IPS-18c (cell line): ENCODE data around the gene PCDHGA8.

Experiments used
- H3K4me3 ChIP-seq: 2 replicates; pipeline ENCODE4 v1.7.0; 2013; ENCODE audit warnings: low read depth, mild to moderate bottlenecking, low read length, moderate library complexity; ENCODE audit not compliant: insufficient read depth
- H3K9me3 ChIP-seq: one replicate; pipeline ENCODE4 v1.6.1; 2013; ENCODE audit warnings: mild to moderate bottlenecking, low read length, moderate library complexity; ENCODE audit not compliant: control insufficient read depth, insufficient read depth

PCDHGA8 gene

GRCh38 chr5:141440341-141440740, 47.9 kb downstream of the PCDHGA8 start:
- peaks cover 2% of the 10 kb centered on the region for H3K9me3 ChIP-seq
- no peak overlapping the region for H3K4me3 ChIP-seq

- Histone ChIP-seq H3K9me3 (peaks cover 2% of the 10 kb centered on the region), H3K4me3 (no peak overlapping the region)
These were observed 49.2 kb downstream of the PCDHGA8 start for GRCh38 chr5:141441571-141442170.
